ENCODE results near the gene ACIN1.

- TF ChIP-seq CTCF (IDR thresholded peaks at IDR 0.05; ENCODE audit: low read length) (no peak), EZH2 (IDR thresholded peaks at IDR 0.05; ENCODE audit: borderline replicate concordance, low read length) (no peak)
Observed at GRCh38 chr14:23071921-23072539, 22.9 kb downstream of the ACIN1 start.

Data from OCI-LY1 (cell line).